ENCODE data around the gene LST1.

- no peak for TF ChIP-seq CTCF (conservative IDR thresholded peaks at IDR 0.05; ENCODE audit: low read length)
- TF ChIP-seq EZH2phosphoT487 (IDR thresholded peaks at IDR 0.05; ENCODE audit: borderline replicate concordance): no peak
These were observed 7.0 kb upstream of the LST1 start for GRCh38 chr6:31579119-31579505.

Data from Loucy (cell line).